ENCODE results near the gene HSP90AB1.

GRCh38 chr6:44207966-44208365, 38.9 kb upstream of the HSP90AB1 start:
- TF ChIP-seq CTCF (IDR thresholded peaks at IDR 0.05; ENCODE audit: low read depth, low read length) = no peak
- TF ChIP-seq EZH2phosphoT487 (IDR thresholded peaks at IDR 0.05; ENCODE audit: low read depth) = no peak
